ENCODE measurements around the gene KCNJ9.
"Not testable (repeated sequence)": the region's sequence is repeated elsewhere in the genome, so short reads cannot be mapped to it uniquely, and the experiment has no call there.

The KCNJ9 gene

GRCh38 chr1:160124705-160125478, 43.6 kb downstream of the KCNJ9 start:
- DNase-seq (ENCODE audit: low read depth in 1 of 2, low spot score in 1 of 2), result no peak

- no peak for DNase-seq (ENCODE audit: low read depth in 1 of 2, low spot score in 1 of 2)
Measured at GRCh38 chr1:160125746-160126145, 44.4 kb downstream of the KCNJ9 start.

GRCh38 chr1:160126342-160126741, 45.0 kb downstream of the KCNJ9 start:
- not testable (repeated sequence) for DNase-seq (ENCODE audit: low read depth in 1 of 2, low spot score in 1 of 2)

GRCh38 chr1:160127381-160127780, 46.0 kb downstream of the KCNJ9 start:
- DNase-seq (ENCODE audit: low read depth in 1 of 2, low spot score in 1 of 2), result no peak

- DNase-seq (ENCODE audit: low read depth in 1 of 2, low spot score in 1 of 2), result no peak
Measured at GRCh38 chr1:160127865-160128523, 46.7 kb downstream of the KCNJ9 start.

DNA sequence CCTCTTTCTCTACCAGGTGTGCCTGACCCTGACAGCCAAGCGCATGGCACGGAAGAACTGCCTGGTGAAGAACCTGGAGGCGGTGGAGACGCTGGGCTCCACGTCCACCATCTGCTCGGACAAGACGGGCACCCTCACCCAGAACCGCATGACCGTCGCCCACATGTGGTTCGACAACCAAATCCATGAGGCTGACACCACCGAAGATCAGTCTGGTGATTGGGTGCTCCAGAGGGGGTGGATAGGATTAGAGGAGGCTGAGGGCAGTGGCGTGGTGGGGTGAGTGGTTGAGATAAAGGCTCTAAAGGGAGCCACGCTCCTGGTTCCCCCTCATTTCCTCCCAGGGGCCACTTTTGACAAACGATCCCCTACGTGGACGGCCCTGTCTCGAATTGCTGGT, 47.3 kb downstream of the KCNJ9 start:
- no peak for DNase-seq (ENCODE audit: low read depth in 1 of 2, low spot score in 1 of 2)

GRCh38 chr1:160129046-160129445, 47.7 kb downstream of the KCNJ9 start:
- no peak for DNase-seq (ENCODE audit: low read depth in 1 of 2, low spot score in 1 of 2)

DNA sequence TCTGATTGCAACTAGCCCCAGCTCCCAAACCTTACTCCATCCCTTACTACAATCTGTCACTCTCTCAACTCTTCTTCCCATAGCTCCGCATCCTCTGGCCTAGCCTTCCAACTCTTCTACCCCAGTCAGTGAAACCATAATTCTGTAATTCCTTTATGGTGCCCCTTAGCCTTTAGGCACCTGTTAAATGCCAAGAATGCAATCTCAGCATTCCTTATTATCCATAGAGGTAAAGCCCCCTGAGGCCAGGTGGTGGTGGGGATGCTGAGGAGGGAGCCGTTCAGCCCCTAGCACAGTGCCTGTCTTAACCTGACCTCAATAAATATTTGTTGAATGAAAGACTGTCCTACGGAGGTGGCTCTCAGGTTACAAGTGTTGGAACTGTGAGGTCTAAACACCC, 48.2 kb downstream of the KCNJ9 start:
- DNase-seq (ENCODE audit: low read depth in 1 of 2, low spot score in 1 of 2), result no peak

DNA sequence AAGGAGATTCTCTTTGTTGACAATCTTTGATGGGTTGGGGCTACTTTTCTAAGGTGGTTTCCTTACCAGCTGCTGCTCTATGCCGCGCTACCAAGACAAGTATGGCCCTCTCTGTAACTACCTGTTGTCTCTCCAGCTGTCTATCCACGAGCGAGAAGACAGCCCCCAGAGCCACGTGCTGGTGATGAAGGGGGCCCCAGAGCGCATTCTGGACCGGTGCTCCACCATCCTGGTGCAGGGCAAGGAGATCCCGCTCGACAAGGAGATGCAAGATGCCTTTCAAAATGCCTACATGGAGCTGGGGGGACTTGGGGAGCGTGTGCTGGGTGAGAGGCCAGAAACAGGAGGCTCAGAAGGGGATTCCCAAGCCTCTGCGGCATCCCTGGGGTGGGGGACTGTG, 48.6 kb downstream of the KCNJ9 start:
- no peak for DNase-seq (ENCODE audit: low read depth in 1 of 2, low spot score in 1 of 2)

GRCh38 chr1:160130486-160130885, 49.1 kb downstream of the KCNJ9 start:
- DNase-seq (ENCODE audit: low read depth in 1 of 2, low spot score in 1 of 2), result no peak

DNA sequence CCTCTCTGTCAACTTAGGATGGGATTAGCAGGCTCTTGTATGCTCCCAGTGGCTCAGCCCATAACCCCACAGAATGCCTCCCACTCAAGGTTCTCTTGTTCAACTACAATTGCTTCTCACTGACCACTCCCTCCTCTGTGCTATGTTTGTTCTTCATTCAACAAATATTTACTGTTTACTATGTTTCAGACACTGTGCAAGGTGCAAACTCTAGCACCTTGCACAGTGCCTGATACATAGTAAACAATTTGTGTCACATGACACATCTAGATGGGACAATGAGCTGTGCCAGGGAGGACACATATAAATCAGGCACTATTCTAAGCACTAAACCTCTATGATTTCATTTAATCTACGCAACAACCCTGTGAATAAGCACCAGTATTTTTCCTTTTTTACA, 49.6 kb downstream of the KCNJ9 start:
- DNase-seq (ENCODE audit: low read depth in 1 of 2, low spot score in 1 of 2), result no peak

DNA sequence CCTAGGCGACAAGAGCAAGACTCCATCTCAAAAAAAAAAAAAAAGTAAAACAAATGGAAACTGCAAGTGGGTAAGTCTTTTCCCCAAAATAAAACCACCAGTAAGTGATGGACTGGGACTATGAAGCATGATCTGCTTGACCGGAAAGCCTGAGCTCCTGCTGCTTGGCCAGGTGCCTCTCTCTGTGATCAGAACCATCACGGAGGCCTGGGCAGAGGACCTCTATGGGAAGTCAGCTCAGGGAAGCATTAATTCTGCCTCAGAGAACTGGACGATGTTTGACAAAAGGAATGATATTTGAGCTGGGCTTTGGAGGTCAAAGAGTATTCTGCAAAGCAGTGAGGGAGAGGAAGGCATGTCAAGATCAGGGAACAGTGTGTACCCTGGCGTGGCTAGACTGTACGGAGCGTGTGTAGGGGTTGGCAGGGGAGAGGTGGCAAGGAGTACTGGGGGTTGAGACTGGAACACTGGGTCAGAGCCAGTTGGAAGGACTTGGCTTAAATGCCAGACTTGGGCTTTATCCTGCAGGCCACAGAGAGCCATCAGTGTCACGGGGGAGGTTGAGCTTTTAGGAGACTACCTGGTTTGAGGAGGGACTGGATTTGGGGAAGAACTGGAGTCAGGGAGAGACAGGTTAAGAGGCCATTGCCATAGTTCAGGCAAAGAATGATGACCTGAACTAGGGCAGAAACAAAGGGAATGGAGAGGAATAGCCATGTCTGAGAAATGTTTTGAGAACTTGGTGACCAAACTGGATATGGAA, 50.6 kb downstream of the KCNJ9 start:
- DNase-seq (ENCODE audit: low read depth in 1 of 2, low spot score in 1 of 2), result no peak

- DNase-seq (ENCODE audit: low read depth in 1 of 2, low spot score in 1 of 2), result no peak
Measured at GRCh38 chr1:160133990-160134770, 52.8 kb downstream of the KCNJ9 start.

- no peak for DNase-seq (ENCODE audit: low read depth in 1 of 2, low spot score in 1 of 2)
Measured at GRCh38 chr1:160134791-160135572, 53.6 kb downstream of the KCNJ9 start.

- no peak for DNase-seq (ENCODE audit: low read depth in 1 of 2, low spot score in 1 of 2)
Measured at GRCh38 chr1:160136121-160136925, 55.0 kb downstream of the KCNJ9 start.

DNA sequence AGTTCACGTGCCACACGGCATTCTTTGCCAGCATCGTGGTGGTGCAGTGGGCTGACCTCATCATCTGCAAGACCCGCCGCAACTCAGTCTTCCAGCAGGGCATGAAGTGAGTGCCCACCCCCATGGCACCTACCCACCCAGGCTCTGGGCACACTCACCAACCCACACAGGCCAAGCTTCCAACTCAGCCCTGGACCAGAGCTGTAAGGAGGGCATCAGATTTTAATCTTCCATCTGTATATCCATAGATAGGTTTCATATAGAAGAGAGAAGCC, 55.5 kb downstream of the KCNJ9 start:
- DNase-seq (ENCODE audit: low read depth in 1 of 2, low spot score in 1 of 2), result no peak

DNA sequence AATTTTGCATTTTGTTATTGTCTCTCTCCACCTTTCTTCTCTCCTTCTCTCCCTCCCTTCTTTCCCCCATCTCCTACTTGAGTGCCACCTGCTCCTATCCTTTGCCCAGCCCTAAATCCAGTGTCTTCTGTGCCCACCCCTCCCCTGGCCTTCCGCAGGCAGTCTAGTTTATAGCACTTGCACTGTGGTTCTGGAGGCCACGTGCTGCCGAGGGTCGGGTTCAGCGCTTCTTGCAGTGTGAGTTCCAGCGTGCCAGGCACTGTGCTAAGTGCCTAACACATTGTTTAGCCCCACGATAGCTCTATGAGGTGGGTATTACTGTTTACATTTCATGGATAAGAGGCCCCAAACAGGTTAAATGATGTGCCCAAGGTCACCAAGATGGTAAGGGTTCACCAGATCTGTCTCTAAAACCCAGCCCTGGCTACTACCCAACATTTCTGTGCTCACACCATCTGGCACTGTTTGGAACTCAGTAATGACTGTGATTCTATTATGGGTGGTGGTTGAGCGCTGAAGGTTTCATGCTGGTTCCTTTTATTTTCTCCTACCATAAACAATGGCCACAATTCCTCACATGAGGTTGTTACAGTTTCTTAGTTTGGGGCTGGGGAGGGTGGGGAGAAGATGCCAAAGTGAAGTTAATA, 56.0 kb downstream of the KCNJ9 start:
- DNase-seq (ENCODE audit: low read depth in 1 of 2, low spot score in 1 of 2), result no peak

GRCh38 chr1:160139840-160140239, 58.5 kb downstream of the KCNJ9 start:
- no peak for DNase-seq (ENCODE audit: low read depth in 1 of 2, low spot score in 1 of 2)
